Measurements from ENCODE around the gene OTUD7B.

DNA sequence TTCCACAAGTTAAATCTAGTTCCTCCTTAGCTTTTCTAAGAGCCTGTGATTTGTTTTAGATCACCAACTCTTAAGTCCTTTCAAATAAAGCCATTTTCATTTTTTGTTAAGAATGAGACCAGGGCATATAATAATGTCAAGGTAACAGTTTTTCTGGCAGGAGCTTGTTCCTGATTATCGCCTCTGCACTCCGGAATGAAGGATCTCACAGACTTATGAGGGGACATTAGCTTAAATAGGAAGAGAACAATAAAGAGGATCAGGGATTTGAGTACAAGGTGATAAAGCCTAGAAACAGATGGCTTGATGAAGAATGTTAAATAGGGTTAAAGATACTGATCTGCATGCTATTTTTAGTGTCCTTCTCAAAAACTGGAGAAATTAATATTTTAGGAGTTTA lies 13.6 kb upstream of the OTUD7B start:
- TF ChIP-seq, protein P1, sequence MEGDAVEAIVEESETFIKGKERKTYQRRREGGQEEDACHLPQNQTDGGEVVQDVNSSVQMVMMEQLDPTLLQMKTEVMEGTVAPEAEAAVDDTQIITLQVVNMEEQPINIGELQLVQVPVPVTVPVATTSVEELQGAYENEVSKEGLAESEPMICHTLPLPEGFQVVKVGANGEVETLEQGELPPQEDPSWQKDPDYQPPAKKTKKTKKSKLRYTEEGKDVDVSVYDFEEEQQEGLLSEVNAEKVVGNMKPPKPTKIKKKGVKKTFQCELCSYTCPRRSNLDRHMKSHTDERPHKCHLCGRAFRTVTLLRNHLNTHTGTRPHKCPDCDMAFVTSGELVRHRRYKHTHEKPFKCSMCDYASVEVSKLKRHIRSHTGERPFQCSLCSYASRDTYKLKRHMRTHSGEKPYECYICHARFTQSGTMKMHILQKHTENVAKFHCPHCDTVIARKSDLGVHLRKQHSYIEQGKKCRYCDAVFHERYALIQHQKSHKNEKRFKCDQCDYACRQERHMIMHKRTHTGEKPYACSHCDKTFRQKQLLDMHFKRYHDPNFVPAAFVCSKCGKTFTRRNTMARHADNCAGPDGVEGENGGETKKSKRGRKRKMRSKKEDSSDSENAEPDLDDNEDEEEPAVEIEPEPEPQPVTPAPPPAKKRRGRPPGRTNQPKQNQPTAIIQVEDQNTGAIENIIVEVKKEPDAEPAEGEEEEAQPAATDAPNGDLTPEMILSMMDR (IDR thresholded peaks at IDR 0.05): no peak
- no peak for TF ChIP-seq POLR2A (IDR thresholded peaks at IDR 0.05)
